Endothelial cell of umbilical vein (primary cell): ENCODE results near the gene NAXD. TPM values are rescaled to one million over a fixed set of nuclear protein-coding genes. Genes with fewer than 3 reads are reported as not detected.
"Not testable (repeated sequence)": the region's sequence is repeated elsewhere in the genome, so short reads cannot be mapped to it uniquely, and the experiment has no call there.

ENCODE experiments used
- BruUV-seq: library from RNA; stranded (reverse); fragments of 400-500 nt; replicated peaks from 2 replicates; lab custom pipeline; 2021; lab: Mats Ljungman, UMichigan
- CTCF ChIA-PET: fragments of 300-600, 350-600 bp; sonication (Branson Sonifier 250); formaldehyde crosslinking; loops from one replicate; lab custom pipeline; 2021; ENCODE audit warnings: antibody characterized with exemption, inconsistent platforms; lab: Charles Lee
- POLR2A ChIA-PET: fragments of 300-600, 350-600 bp; sonication (Branson Sonifier 250); formaldehyde crosslinking; loops from one replicate; lab custom pipeline; 2021; ENCODE audit warnings: antibody characterized with exemption, inconsistent platforms; lab: Charles Lee
- DNase-seq: peaks from one replicate; pipeline ENCODE4 v3.0.0-alpha.2; 2011; ENCODE audit warnings: low read depth, low spot score
- FAIRE-seq: peaks from 2 replicates; lab custom pipeline; 2011; peaks lifted over from hg19 to GRCh38; lab: Jason Lieb, UNC
- H2AFZ ChIP-seq: 2 replicates; pipeline ENCODE4 v1.6.0; 2012; ENCODE audit warnings: low read depth, low read length, control low read depth, inconsistent platforms
- H3K27ac ChIP-seq: 2 replicates; pipeline ENCODE4 v1.5.1; 2011; ENCODE audit warnings: low read depth, mild to moderate bottlenecking, control low read depth, low read length, moderate library complexity; ENCODE audit not compliant: insufficient read depth
- H3K27me3 ChIP-seq, 2 experiments: 2 replicates each; pipeline versions ENCODE4 v1.6.0 to v1.6.1; 2011; ENCODE audit warnings: low read length in 2 of 2, mixed read lengths in 1 of 2; ENCODE audit not compliant: control insufficient read depth in 2 of 2, insufficient read depth in 2 of 2
- H3K36me3 ChIP-seq, 2 experiments: 2 replicates in 1 of 2; 3 replicates in 1 of 2; pipeline ENCODE4 v1.5.1; 2011; ENCODE audit warnings: low read length in 2 of 2, mild to moderate bottlenecking in 1 of 2, moderate library complexity in 1 of 2; ENCODE audit not compliant: control insufficient read depth in 2 of 2, insufficient read depth in 2 of 2; ENCODE audit errors: extremely low read depth in 1 of 2
- H3K4me1 ChIP-seq: 3 replicates; pipeline ENCODE4 v1.5.1; 2011; ENCODE audit warnings: mild to moderate bottlenecking, low read length; ENCODE audit not compliant: control insufficient read depth, insufficient read depth; ENCODE audit errors: extremely low read depth
- H3K4me2 ChIP-seq: 2 replicates; pipeline ENCODE4 v1.6.1; 2011; ENCODE audit warnings: low read length, control low read depth, mixed read lengths; ENCODE audit not compliant: insufficient read depth
- H3K4me3 ChIP-seq, 3 experiments: fragments of 200-600 bp in 1 of 3; sonication (generic), shearing (Covaris generic) in 1 of 3; replicated peaks in 1 of 3; 2 replicates each; pipeline ENCODE4 v1.5.1; 2011 to 2016; ENCODE audit warnings: control low read depth in 3 of 3, low read length in 3 of 3, mild to moderate bottlenecking in 2 of 3, inconsistent platforms in 1 of 3, low read depth in 1 of 3, moderate library complexity in 1 of 3; ENCODE audit not compliant: insufficient read depth in 1 of 3
- H3K79me2 ChIP-seq: 2 replicates; pipeline ENCODE4 v1.6.0; 2012; ENCODE audit warnings: low read length, inconsistent platforms; ENCODE audit not compliant: control insufficient read depth, insufficient read depth
- H3K9ac ChIP-seq: replicated peaks from 2 replicates; pipeline ENCODE3; 2011; ENCODE audit warnings: low read length, control low read depth; ENCODE audit not compliant: insufficient read depth; ENCODE audit errors: extremely low read depth
- H3K9me1 ChIP-seq: replicated peaks from 3 replicates; pipeline ENCODE4 v1.6.0; 2011; ENCODE audit warnings: mild to moderate bottlenecking, low read length; ENCODE audit not compliant: control insufficient read depth, insufficient read depth; ENCODE audit errors: extremely low read depth
- H3K9me3 ChIP-seq: replicated peaks from 2 replicates; pipeline ENCODE4 v1.5.1; 2012; ENCODE audit warnings: low read length, inconsistent platforms; ENCODE audit not compliant: control insufficient read depth, insufficient read depth
- H4K20me1 ChIP-seq: replicated peaks from 2 replicates; pipeline ENCODE3; 2011; ENCODE audit warnings: mild to moderate bottlenecking, low read length; ENCODE audit not compliant: control insufficient read depth, insufficient read depth; ENCODE audit errors: extremely low read depth
- FOS ChIP-seq: IDR thresholded peaks from 2 replicates; pipeline ENCODE4 v1.6.1; 2011; ENCODE audit warnings: mild to moderate bottlenecking, low read length, moderate library complexity, borderline replicate concordance; ENCODE audit not compliant: insufficient read depth
- GATA2 ChIP-seq: IDR thresholded peaks from 2 replicates; pipeline ENCODE4 v1.7.0; 2011; ENCODE audit warnings: low read depth, mild to moderate bottlenecking, moderate library complexity, mixed read lengths, low read length; ENCODE audit not compliant: insufficient read length, insufficient read depth
- JUN ChIP-seq: IDR thresholded peaks from 2 replicates; pipeline ENCODE4 v1.6.1; 2011; ENCODE audit warnings: borderline replicate concordance, low read depth; ENCODE audit not compliant: insufficient read length, insufficient read depth
- MYC ChIP-seq: IDR thresholded peaks from one replicate; pipeline ENCODE4 v1.6.1; 2011; ENCODE audit warnings: mild to moderate bottlenecking, low read depth, low read length
- POLR2A ChIP-seq: IDR thresholded peaks from 2 replicates; pipeline ENCODE4 v1.6.1; 2012; ENCODE audit warnings: low read depth, mild to moderate bottlenecking, control low read depth, low read length
- POLR2AphosphoS5 ChIP-seq: IDR thresholded peaks from 2 replicates; pipeline ENCODE4 v1.6.1; 2012; ENCODE audit warnings: low read depth, mild to moderate bottlenecking, control low read depth, low read length, moderate library complexity; ENCODE audit not compliant: insufficient read depth
- dilution Hi-C: fragments of 300-500 bp; cut with MboI; formaldehyde crosslinking; loops from one replicate; pipeline ENCODE4 v1.15.0; 2019; ENCODE audit warnings: low sequenced_read_pairs; ENCODE audit not compliant: extremely low pct_ligation_motif_present
- intact Hi-C: fragments of 100-400 bp; cut with micrococcal nuclease; formaldehyde crosslinking; loops from one replicate; pipeline ENCODE4 v1.10.0; 2022
- polyA plus RNA-seq, 4 experiments: library from polyadenylated mRNA; depleted of rRNA in 3 of 4; stranded (reverse) in 3 of 4; unstranded in 1 of 4; fragments of >200 nt; gene quantifications; 2 replicates each; pipeline versions ENCODE4 v1.2.1 to v1.2.3, GENCODE V29; 2011 to 2012; ENCODE audit warnings: missing spikeins in 1 of 4
- total RNA-seq: library from RNA; stranded (reverse); gene quantifications from 2 replicates; pipeline ENCODE4 v1.2.3, GENCODE V29; 2021
- TF ChIP-seq, protein P1 (sequence below), 2 donors: IDR thresholded peaks; 1 replicate in 1 of 2; 2 replicates in 1 of 2; pipeline ENCODE4 v1.5.1; 2011; ENCODE audit warnings: low read length in 2 of 2, mild to moderate bottlenecking in 2 of 2, moderate library complexity in 2 of 2, control low read depth in 1 of 2, inconsistent platforms in 1 of 2, low read depth in 1 of 2; ENCODE audit not compliant: insufficient read depth in 1 of 2; ENCODE audit errors: extremely low read depth in 1 of 2
- TF ChIP-seq, protein P2 (sequence below): IDR thresholded peaks from 2 replicates; pipeline ENCODE4 v1.6.1; 2011; ENCODE audit not compliant: insufficient read depth, insufficient read length

NAXD gene
- total and polyA plus RNA-seq, 2 donors (not counting 3 experiments of a cell fraction or from before 2014, with no cell fraction given), result 19.9 to 42.9 TPM

DNA sequence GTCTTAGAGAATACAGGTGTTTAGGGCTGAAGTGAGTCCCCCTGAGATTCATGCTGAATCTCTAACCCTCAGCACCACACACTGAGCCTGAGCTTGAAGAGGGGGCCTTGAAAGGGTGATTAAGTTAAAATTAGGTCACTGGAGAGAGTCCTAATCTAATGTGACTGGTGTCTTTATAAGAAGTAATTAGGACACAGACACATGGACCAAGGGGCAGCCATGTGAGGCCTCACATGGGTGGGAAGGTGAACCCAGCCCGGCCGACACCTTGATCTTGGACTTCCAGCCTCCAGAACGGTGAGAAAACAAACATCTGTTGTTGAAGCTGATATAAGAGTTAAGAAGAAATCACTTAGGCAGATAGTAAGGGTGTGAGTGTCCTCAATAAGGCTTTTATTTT is 46.7 kb upstream of the NAXD start:
- ChIA-PET CTCF (no interaction called here), POLR2A (interaction anchor here (0.5 kb wide), 1 partner anchor 11 kb away, joined by 7 read pairs; no protein-coding TSS in a partner anchor)
- FAIRE-seq (no peak), DNase-seq (no peak)
- H2AFZ ChIP-seq, result no peak overlapping the region
- no peak overlapping the region for H3K4me2 ChIP-seq
- H3K9ac ChIP-seq, result no peak overlapping the region
- no peak overlapping the region for H3K27ac ChIP-seq
- BruUV-seq, result no TSS peak
- no peaks in the 10 kb centered on the region for H4K20me1 ChIP-seq
- no peaks in the 10 kb centered on the region for H3K9me1 ChIP-seq
- no peaks in the 10 kb centered on the region for H3K4me1 ChIP-seq
- TF ChIP-seq POLR2AphosphoS5 (no peak), POLR2A (no peak), JUN (no peak), GATA2 (no peak), MYC (no peak), FOS (no peak)
- TF ChIP-seq, protein P1, sequence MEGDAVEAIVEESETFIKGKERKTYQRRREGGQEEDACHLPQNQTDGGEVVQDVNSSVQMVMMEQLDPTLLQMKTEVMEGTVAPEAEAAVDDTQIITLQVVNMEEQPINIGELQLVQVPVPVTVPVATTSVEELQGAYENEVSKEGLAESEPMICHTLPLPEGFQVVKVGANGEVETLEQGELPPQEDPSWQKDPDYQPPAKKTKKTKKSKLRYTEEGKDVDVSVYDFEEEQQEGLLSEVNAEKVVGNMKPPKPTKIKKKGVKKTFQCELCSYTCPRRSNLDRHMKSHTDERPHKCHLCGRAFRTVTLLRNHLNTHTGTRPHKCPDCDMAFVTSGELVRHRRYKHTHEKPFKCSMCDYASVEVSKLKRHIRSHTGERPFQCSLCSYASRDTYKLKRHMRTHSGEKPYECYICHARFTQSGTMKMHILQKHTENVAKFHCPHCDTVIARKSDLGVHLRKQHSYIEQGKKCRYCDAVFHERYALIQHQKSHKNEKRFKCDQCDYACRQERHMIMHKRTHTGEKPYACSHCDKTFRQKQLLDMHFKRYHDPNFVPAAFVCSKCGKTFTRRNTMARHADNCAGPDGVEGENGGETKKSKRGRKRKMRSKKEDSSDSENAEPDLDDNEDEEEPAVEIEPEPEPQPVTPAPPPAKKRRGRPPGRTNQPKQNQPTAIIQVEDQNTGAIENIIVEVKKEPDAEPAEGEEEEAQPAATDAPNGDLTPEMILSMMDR (IDR thresholded peaks at IDR 0.05; ENCODE audit: extremely low read depth in 1 of 2, insufficient read depth in 1 of 2, low read depth in 1 of 2, low read length in 2 of 2), result no peak
- TF ChIP-seq, protein P2, sequence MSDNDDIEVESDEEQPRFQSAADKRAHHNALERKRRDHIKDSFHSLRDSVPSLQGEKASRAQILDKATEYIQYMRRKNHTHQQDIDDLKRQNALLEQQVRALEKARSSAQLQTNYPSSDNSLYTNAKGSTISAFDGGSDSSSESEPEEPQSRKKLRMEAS, result no peak
- dilution Hi-C loops, result no loop called here
- H3K79me2 ChIP-seq, result no peaks in the 10 kb centered on the region
- H3K9me3 ChIP-seq, result no peaks in the 10 kb centered on the region
- H3K36me3 ChIP-seq, result no peaks in the 10 kb centered on the region
- peaks cover 29% of the 10 kb centered on the region in 2 experiments for H3K27me3 ChIP-seq
- no peak overlapping the region for H3K4me3 ChIP-seq
- intact Hi-C loops, result no loop called here

DNA sequence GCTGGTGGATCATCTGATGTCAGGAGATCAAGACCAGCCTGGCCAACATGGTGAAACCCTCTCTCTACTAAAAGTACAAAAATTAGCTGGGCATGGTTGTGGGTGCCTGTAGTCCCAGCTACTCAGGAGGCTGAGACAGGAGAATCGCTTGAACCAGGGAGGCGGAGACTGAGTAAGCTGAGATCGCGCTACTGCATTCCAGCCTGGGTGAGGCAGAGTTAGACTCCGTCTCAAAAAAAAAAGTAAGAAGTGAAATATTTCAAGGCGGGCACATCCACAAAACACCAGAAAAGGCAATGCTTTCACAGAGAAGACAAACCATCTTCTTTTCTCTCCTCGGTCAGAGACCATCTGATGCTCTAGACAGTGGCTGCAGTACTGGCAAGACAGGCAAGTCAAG is 45.4 kb upstream of the NAXD start:
- DNase-seq, H3K4me1 ChIP-seq, H3K9me3 ChIP-seq, H3K27ac ChIP-seq, H3K36me3 ChIP-seq, intact Hi-C loops, H3K4me3 ChIP-seq, BruUV-seq, H3K9ac ChIP-seq, H4K20me1 ChIP-seq, H3K9me1 ChIP-seq, POLR2A ChIA-PET, H3K79me2 ChIP-seq, H3K4me2 ChIP-seq, H2AFZ ChIP-seq, FAIRE-seq, dilution Hi-C loops: not testable (repeated sequence)
- peaks cover 28 to 29% of the 10 kb centered on the region in 2 experiments for H3K27me3 ChIP-seq
- CTCF ChIA-PET, result interaction anchor here (0.9 to 1.1 kb wide), 2 partner anchors 23 to 114 kb away, joined by 3 to 4 read pairs; no protein-coding TSS in a partner anchor
